ENCODE results near the gene CZIB.

DNA sequence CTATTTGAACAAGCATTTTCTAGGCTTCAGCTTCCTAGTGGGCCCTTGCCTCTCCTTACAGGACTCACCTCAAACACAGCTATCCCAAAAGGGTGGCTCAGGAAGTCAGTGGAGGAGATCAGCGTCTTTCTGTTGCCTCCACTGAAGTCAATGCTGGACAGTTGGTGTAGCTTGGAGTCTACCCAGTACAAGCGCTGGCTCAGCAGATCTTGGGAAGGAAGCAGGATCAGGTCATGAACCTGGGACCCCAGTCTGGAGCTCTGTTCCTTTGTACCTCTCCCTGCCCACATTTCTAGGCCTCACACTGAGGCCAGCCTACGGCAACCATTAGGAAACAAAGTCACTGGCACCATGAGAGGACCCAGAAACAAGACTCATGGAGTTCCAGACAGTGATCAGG, 41.6 kb upstream of the CZIB start:
- TF ChIP-seq, protein P1, sequence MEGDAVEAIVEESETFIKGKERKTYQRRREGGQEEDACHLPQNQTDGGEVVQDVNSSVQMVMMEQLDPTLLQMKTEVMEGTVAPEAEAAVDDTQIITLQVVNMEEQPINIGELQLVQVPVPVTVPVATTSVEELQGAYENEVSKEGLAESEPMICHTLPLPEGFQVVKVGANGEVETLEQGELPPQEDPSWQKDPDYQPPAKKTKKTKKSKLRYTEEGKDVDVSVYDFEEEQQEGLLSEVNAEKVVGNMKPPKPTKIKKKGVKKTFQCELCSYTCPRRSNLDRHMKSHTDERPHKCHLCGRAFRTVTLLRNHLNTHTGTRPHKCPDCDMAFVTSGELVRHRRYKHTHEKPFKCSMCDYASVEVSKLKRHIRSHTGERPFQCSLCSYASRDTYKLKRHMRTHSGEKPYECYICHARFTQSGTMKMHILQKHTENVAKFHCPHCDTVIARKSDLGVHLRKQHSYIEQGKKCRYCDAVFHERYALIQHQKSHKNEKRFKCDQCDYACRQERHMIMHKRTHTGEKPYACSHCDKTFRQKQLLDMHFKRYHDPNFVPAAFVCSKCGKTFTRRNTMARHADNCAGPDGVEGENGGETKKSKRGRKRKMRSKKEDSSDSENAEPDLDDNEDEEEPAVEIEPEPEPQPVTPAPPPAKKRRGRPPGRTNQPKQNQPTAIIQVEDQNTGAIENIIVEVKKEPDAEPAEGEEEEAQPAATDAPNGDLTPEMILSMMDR (IDR thresholded peaks at IDR 0.05; ENCODE audit: low read depth, low read length), result no peak
- no peak for TF ChIP-seq EZH2phosphoT487 (IDR thresholded peaks at IDR 0.05; ENCODE audit: low read depth)
